GM12878 (cell line): ENCODE measurements around the gene ADGRL3. TPM values are rescaled to one million over a fixed set of nuclear protein-coding genes. Genes with fewer than 3 reads are reported as not detected.

ENCODE experiments used
- ATAC-seq: fragments of 200-7000 bp; cut with Tn5 transposase; 3 replicates; pipeline ENCODE4 v1.9.1; 2020; ENCODE audit warnings: mild to moderate bottlenecking, moderate library complexity
- BruUV-seq: library from RNA; stranded (reverse); fragments of 400-500 nt; replicated peaks from 2 replicates; lab custom pipeline; 2021; lab: Mats Ljungman, UMichigan
- CTCF ChIA-PET: fragments of 300-600 bp; sonication (Branson Sonifier 250); formaldehyde crosslinking; extraction: SDS; loops from one replicate; lab custom pipeline; 2021; ENCODE audit warnings: inconsistent platforms; lab: Yijun Ruan, JAX
- POLR2A ChIA-PET: fragments of 350-600 bp; formaldehyde crosslinking; extraction: SDS; loops from one replicate; lab custom pipeline; 2021; ENCODE audit warnings: inconsistent platforms; lab: Charles Lee
- RAD21 ChIA-PET: fragments of 300-600 bp; sonication (Branson Sonifier 250); formaldehyde crosslinking; loops from one replicate; lab custom pipeline; 2023; ENCODE audit warnings: antibody characterized with exemption; ENCODE audit not compliant: unreplicated experiment; lab: Charles Lee
- SMC1A ChIA-PET: fragments of 300-600 bp; sonication (Branson Sonifier 250); formaldehyde crosslinking; loops from one replicate; lab custom pipeline; 2023; ENCODE audit not compliant: unreplicated experiment, uncharacterized antibody; lab: Charles Lee
- DNase-seq: peaks from one replicate; pipeline ENCODE4 v3.0.0-alpha.2; 2011; ENCODE audit warnings: low read depth, low spot score
- FAIRE-seq: peaks from 3 replicates; lab custom pipeline; 2011; peaks lifted over from hg19 to GRCh38; lab: Jason Lieb, UNC
- H2AFZ ChIP-seq: 2 replicates; pipeline ENCODE4 v1.6.0; 2011; ENCODE audit warnings: low read depth, low read length, control low read depth; ENCODE audit not compliant: control insufficient read depth
- H3K27ac ChIP-seq: 2 replicates; pipeline ENCODE4 v1.5.1; 2011; ENCODE audit warnings: control low read depth; ENCODE audit not compliant: control insufficient read depth, insufficient read depth
- H3K27me3 ChIP-seq, 2 experiments: replicated peaks in 1 of 2; 2 replicates each; pipeline versions ENCODE4 v1.6.0 to v1.6.1; 2011; ENCODE audit warnings: low read length in 1 of 2; ENCODE audit not compliant: control insufficient read depth in 2 of 2, insufficient read depth in 2 of 2
- H3K36me3 ChIP-seq, 2 experiments: 2 replicates each; pipeline ENCODE4 v1.5.1; 2011; ENCODE audit warnings: low read length in 1 of 2; ENCODE audit not compliant: control insufficient read depth in 2 of 2, insufficient read depth in 2 of 2
- H3K4me1 ChIP-seq: 2 replicates; pipeline ENCODE4 v1.6.1; 2011; ENCODE audit warnings: mild to moderate bottlenecking, low read length, moderate library complexity, mixed read lengths; ENCODE audit not compliant: control insufficient read depth, insufficient read depth
- H3K4me2 ChIP-seq: 2 replicates; pipeline ENCODE4 v1.6.0; 2011; ENCODE audit warnings: control low read depth; ENCODE audit not compliant: control insufficient read depth, insufficient read depth
- H3K4me3 ChIP-seq: fragments of 200-600 bp; sonication (generic); 2 replicates; pipeline ENCODE4 v1.5.1; 2016
- H3K79me2 ChIP-seq: 2 replicates; pipeline ENCODE4 v1.6.0; 2011; ENCODE audit warnings: low read length; ENCODE audit not compliant: control insufficient read depth, insufficient read depth
- H3K9ac ChIP-seq: 2 replicates; pipeline ENCODE4 v1.8.0; 2011; ENCODE audit warnings: low read length, control low read depth, mixed read lengths; ENCODE audit not compliant: control insufficient read depth, insufficient read depth
- H3K9me3 ChIP-seq: replicated peaks from 3 replicates; pipeline ENCODE4 v1.5.1; 2011; ENCODE audit warnings: mild to moderate bottlenecking, low read length; ENCODE audit not compliant: control insufficient read depth, insufficient read depth
- H4K20me1 ChIP-seq: 2 replicates; pipeline ENCODE4 v1.6.0; 2011; ENCODE audit not compliant: control insufficient read depth, insufficient read depth
- CEBPB ChIP-seq, 2 experiments: fragments of 150-350 bp in 1 of 2; IDR thresholded peaks; 2 replicates each; pipeline ENCODE4 v1.6.1; 2012 to 2014; ENCODE audit warnings: low read depth in 2 of 2, low read length in 2 of 2, borderline replicate concordance in 1 of 2, inconsistent platforms in 1 of 2
- CREM ChIP-seq: IDR thresholded peaks from 2 replicates; pipeline ENCODE4 v1.6.1; 2014; ENCODE audit warnings: antibody characterized with exemption, low read depth
- ETV6 ChIP-seq, 2 experiments: fragments of 450-650 bp in 1 of 2; IDR thresholded peaks in 1 of 2; conservative IDR thresholded peaks in 1 of 2; 2 replicates each; pipeline ENCODE4 v1.6.1; 2014; ENCODE audit warnings: antibody characterized with exemption in 1 of 2, borderline replicate concordance in 1 of 2, low read depth in 1 of 2, mild to moderate bottlenecking in 1 of 2, moderate library complexity in 1 of 2
- FOXM1 ChIP-seq: IDR thresholded peaks from 2 replicates; pipeline ENCODE4 v1.6.1; 2012; ENCODE audit warnings: low read depth, mild to moderate bottlenecking, inconsistent platforms, low read length, moderate library complexity
- GABPA ChIP-seq: IDR thresholded peaks from 2 replicates; pipeline ENCODE4 v1.6.1; 2014; ENCODE audit warnings: antibody characterized with exemption, low read depth, mild to moderate bottlenecking, inconsistent platforms
- GATAD2B ChIP-seq: fragments of 450-650 bp; conservative IDR thresholded peaks from 2 replicates; pipeline ENCODE4 v1.6.1; 2017; ENCODE audit warnings: low read depth, mild to moderate bottlenecking, moderate library complexity
- HDAC2 ChIP-seq: fragments of 200-600 bp; sonication (generic); IDR thresholded peaks from 2 replicates; pipeline ENCODE4 v1.6.1; 2017
- JUNB ChIP-seq: IDR thresholded peaks from 2 replicates; pipeline ENCODE4 v1.6.1; 2016; ENCODE audit warnings: antibody characterized with exemption, mild to moderate bottlenecking
- NKRF ChIP-seq: fragments of 450-650 bp; conservative IDR thresholded peaks from 2 replicates; pipeline ENCODE4 v1.6.1; 2017; ENCODE audit warnings: mild to moderate bottlenecking, moderate library complexity
- NR2C2 ChIP-seq: IDR thresholded peaks from 2 replicates; pipeline ENCODE4 v1.6.1; 2011; ENCODE audit warnings: borderline replicate concordance, low read depth; ENCODE audit not compliant: control insufficient read depth, insufficient read length
- RAD51 ChIP-seq: fragments of 450-650 bp; IDR thresholded peaks from 2 replicates; pipeline ENCODE4 v1.6.1; 2016; ENCODE audit warnings: moderate library complexity, mild to moderate bottlenecking, inconsistent platforms
- SREBF2 ChIP-seq: IDR thresholded peaks from 2 replicates; pipeline ENCODE4 v1.6.1; 2012; ENCODE audit warnings: mild to moderate bottlenecking, low read length
- USF2 ChIP-seq: IDR thresholded peaks from 2 replicates; pipeline ENCODE4 v1.6.1; 2011; ENCODE audit warnings: low read depth, low read length, improper control_type of control experiment, borderline replicate concordance
- ZBTB11 ChIP-seq: fragments of 450-650 bp; formaldehyde crosslinking; IDR thresholded peaks from 2 replicates; pipeline ENCODE4 v1.5.0; 2022; ENCODE audit warnings: mild to moderate bottlenecking, missing genetic modification characterization
- ZNF384 ChIP-seq: IDR thresholded peaks from 2 replicates; pipeline ENCODE4 v1.6.1; 2012; ENCODE audit warnings: low read depth, mild to moderate bottlenecking, low read length, improper control_type of control experiment, borderline replicate concordance
- WGBS: methylation state at CpG from one replicate; pipeline ENCODE4 v1.1.6; 2016; ENCODE audit warnings: low lambda C conversion rate; ENCODE audit not compliant: insufficient replicate concordance, insufficient coverage; ENCODE audit errors: missing lambda C conversion rate; 5-methylcytosine and 5-hydroxymethylcytosine counted together
- in situ Hi-C: fragments of 300-500 bp; cut with MboI; formaldehyde crosslinking; loops from 9 replicates; pipeline ENCODE4 v1.14.3; 2018; ENCODE audit warnings: mixed read lengths
- intact Hi-C: fragments of 100-400 bp; cut with micrococcal nuclease; formaldehyde crosslinking; loops from one replicate; pipeline ENCODE4 v1.14.2; 2022; ENCODE audit not compliant: unreplicated experiment
- polyA plus RNA-seq, 11 experiments: library from polyadenylated mRNA; depleted of rRNA in 4 of 11; unstranded in 6 of 11; stranded (reverse) in 5 of 11; fragments of >200 nt; fragmentation: Nextera tagmentation in 4 of 11; fragmentation: Illumina TruSeq in 1 of 11; extraction: Ambion mirVana in 4 of 11; extraction: Trizol in 1 of 11; gene quantifications; 1 replicate in 1 of 11; 2 replicates in 10 of 11; pipeline versions ENCODE4 v1.2.1 to v1.2.3, GENCODE V29; 2011 to 2016; ENCODE audit warnings: inconsistent platforms in 2 of 11, missing spikeins in 2 of 11, low read depth in 1 of 11
- total RNA-seq, 4 experiments: library from RNA; depleted of rRNA in 3 of 4; stranded (reverse); fragments of >200 nt in 3 of 4; fragmentation: Illumina TruSeq in 1 of 4; extraction: Trizol in 1 of 4; gene quantifications; 2 replicates each; pipeline versions ENCODE4 v1.2.1 to v1.2.3, GENCODE V29; 2013 to 2021

ADGRL3 gene
- total and polyA plus RNA-seq, 10 of the 15 experiments (the other 5 are each of a cell fraction or from before 2014, with no cell fraction given): 1.1 TPM; not detected in 9

GRCh38 chr4:61380865-61381264 lies 180.7 kb downstream of the ADGRL3 start:
- SMC1A ChIA-PET: interaction anchor here (0.7 kb wide), 1 partner anchor 54 kb away, joined by 3 read pairs; no protein-coding TSS in a partner anchor

GRCh38 chr4:61385256-61385655 lies 185.1 kb downstream of the ADGRL3 start:
- no peak for DNase-seq
- Histone ChIP-seq H3K27ac (no peak overlapping the region), H3K4me3 (no peak overlapping the region), H3K36me3 (no peaks in the 10 kb centered on the region), H3K79me2 (no peaks in the 10 kb centered on the region), H3K4me2 (no peak overlapping the region), H4K20me1 (no peaks in the 10 kb centered on the region), H2AFZ (no peak overlapping the region), H3K27me3 (no peaks in the 10 kb centered on the region), H3K9ac (no peak overlapping the region), H3K4me1 (no peaks in the 10 kb centered on the region), H3K9me3 (no peaks in the 10 kb centered on the region)
- RAD21 ChIA-PET: no interaction called here
- WGBS: 33% methylated on average over 4 of the region's 4 CpGs
- intact Hi-C loops: no loop called here
- SMC1A ChIA-PET: no interaction called here
- no peak for ATAC-seq
- CTCF ChIA-PET: no interaction called here
- in situ Hi-C loops: no loop called here
- no TSS peak for BruUV-seq
- POLR2A ChIA-PET: no interaction called here
- no peak for FAIRE-seq
- no peak for TF ChIP-seq USF2
- no peak for TF ChIP-seq ZBTB11 (CRISPR knock-in tag)
- TF ChIP-seq ZNF384: no peak
- TF ChIP-seq NKRF: no peak
- TF ChIP-seq HDAC2: no peak
- TF ChIP-seq CEBPB (IDR thresholded peaks at IDR 0.05; ENCODE audit: borderline replicate concordance in 1 of 2, low read depth in 2 of 2, low read length in 2 of 2): no peak
- TF ChIP-seq CREM: no peak

More at GRCh38 chr4:61380865-61381264, 180.7 kb downstream of the ADGRL3 start:
- H3K9ac ChIP-seq: no peak overlapping the region
- no TSS peak for BruUV-seq
- no peaks in the 10 kb centered on the region for H3K79me2 ChIP-seq
- no peak overlapping the region for H2AFZ ChIP-seq
- no peaks in the 10 kb centered on the region for H3K9me3 ChIP-seq
- POLR2A ChIA-PET: no interaction called here
- no peaks in the 10 kb centered on the region for H3K4me1 ChIP-seq
- H3K4me2 ChIP-seq: no peak overlapping the region
- CTCF ChIA-PET: interaction anchor here (0.7 kb wide), 1 partner anchor 25 kb away, joined by 3 read pairs; no protein-coding TSS in a partner anchor
- intact Hi-C loops (no loop called here), in situ Hi-C loops (no loop called here)
- H3K27ac ChIP-seq: no peak overlapping the region
- TF ChIP-seq FOXM1 (no peak), ETV6 (conservative IDR thresholded peaks at IDR 0.05 in 1 of 2, IDR thresholded peaks at IDR 0.05 in 1 of 2; ENCODE audit: borderline replicate concordance in 1 of 2, low read depth in 1 of 2) (no peak), JUNB (no peak), GABPA (no peak), SREBF2 (no peak), GATAD2B (no peak), NR2C2 (no peak), RAD51 (no peak)
- WGBS: 0% methylated on average over 2 of the region's 2 CpGs
- no peak for FAIRE-seq
- no peaks in the 10 kb centered on the region for H3K27me3 ChIP-seq
- H3K36me3 ChIP-seq: no peaks in the 10 kb centered on the region
- RAD21 ChIA-PET: no interaction called here
- no peak for DNase-seq
- no peak overlapping the region for H3K4me3 ChIP-seq
- no peak for ATAC-seq
- no peaks in the 10 kb centered on the region for H4K20me1 ChIP-seq
